MM.1S (cell line): ENCODE measurements around the gene KCNK4.

Experiments
- DNase-seq: peaks from one replicate; pipeline ENCODE4 v3.0.0-alpha.2; 2015
- H2AFZ ChIP-seq: fragments of 300-600 bp; sonication (generic); 2 replicates; pipeline ENCODE4 v1.6.0; 2016; ENCODE audit warnings: antibody characterized with exemption, low read length
- H3F3A ChIP-seq: fragments of 300-600 bp; sonication (generic); 2 replicates; pipeline ENCODE4 v1.6.1; 2016; ENCODE audit warnings: mild to moderate bottlenecking, antibody characterized with exemption, low read length, moderate library complexity, mixed read lengths; ENCODE audit not compliant: insufficient read depth
- H3K27ac ChIP-seq: fragments of 300-600 bp; sonication (generic); 2 replicates; pipeline ENCODE4 v1.5.1; 2016; ENCODE audit warnings: mild to moderate bottlenecking, low read length
- H3K27me3 ChIP-seq: fragments of 300-600 bp; sonication (generic); replicated peaks from 2 replicates; pipeline ENCODE4 v1.6.0; 2016; ENCODE audit warnings: low read length; ENCODE audit not compliant: insufficient read depth
- H3K36me3 ChIP-seq: fragments of 300-600 bp; sonication (generic); replicated peaks from 2 replicates; pipeline ENCODE4 v1.6.1; 2016; ENCODE audit warnings: mild to moderate bottlenecking, low read length, mixed read lengths; ENCODE audit not compliant: insufficient read depth
- H3K4me1 ChIP-seq: fragments of 300-600 bp; sonication (generic); 2 replicates; pipeline ENCODE4 v1.6.1; 2016; ENCODE audit warnings: low read length, mixed read lengths
- H3K4me2 ChIP-seq: fragments of 300-600 bp; sonication (generic); 2 replicates; pipeline ENCODE4 v1.6.0; 2016; ENCODE audit warnings: low read depth, low read length
- H3K4me3 ChIP-seq: fragments of 300-600 bp; sonication (generic); 2 replicates; pipeline ENCODE4 v1.5.1; 2016; ENCODE audit warnings: low read length, mixed read lengths
- H3K79me2 ChIP-seq: fragments of 300-600 bp; sonication (generic); 2 replicates; pipeline ENCODE4 v1.6.1; 2016; ENCODE audit warnings: mixed run types, low read length, mixed read lengths
- H3K9ac ChIP-seq: fragments of 300-600 bp; sonication (generic); 2 replicates; pipeline ENCODE4 v1.6.1; 2016; ENCODE audit warnings: low read length, mixed read lengths
- H3K9me2 ChIP-seq: fragments of 300-600 bp; sonication (generic); replicated peaks from 2 replicates; pipeline ENCODE4 v1.6.1; 2016; ENCODE audit warnings: mild to moderate bottlenecking, low read length, mixed read lengths; ENCODE audit not compliant: insufficient read depth
- H3K9me3 ChIP-seq: fragments of 300-600 bp; sonication (generic); replicated peaks from 2 replicates; pipeline ENCODE4 v1.6.1; 2016; ENCODE audit warnings: mild to moderate bottlenecking, low read length, mixed read lengths; ENCODE audit not compliant: insufficient read depth
- H4K20me1 ChIP-seq: fragments of 300-600 bp; sonication (generic); 2 replicates; pipeline ENCODE4 v1.6.1; 2016; ENCODE audit warnings: mild to moderate bottlenecking, low read length, moderate library complexity, mixed read lengths; ENCODE audit not compliant: insufficient read depth
- CTCF ChIP-seq: fragments of 300-600 bp; sonication (generic); IDR thresholded peaks from 2 replicates; pipeline ENCODE4 v1.5.1; 2016; ENCODE audit warnings: antibody characterized with exemption, low read length, mixed read lengths
- EZH2 ChIP-seq: fragments of 300-600 bp; sonication (generic); optimal IDR thresholded peaks from 2 replicates; pipeline ENCODE3; 2017; ENCODE audit warnings: low read depth, mild to moderate bottlenecking, antibody characterized with exemption, low read length, mixed read lengths
- EZH2phosphoT487 ChIP-seq: fragments of 300-600 bp; sonication (generic); IDR thresholded peaks from 2 replicates; pipeline ENCODE4 v1.6.1; 2018; ENCODE audit warnings: antibody characterized with exemption, low read length

The KCNK4 gene

GRCh38 chr11:64338716-64339115, 47.6 kb downstream of the KCNK4 start:
- H3K4me3 ChIP-seq: no peak overlapping the region
- DNase-seq: no peak
- H3K79me2 ChIP-seq: peaks cover 36% of the 10 kb centered on the region
- H3K36me3 ChIP-seq: no peaks in the 10 kb centered on the region
- H3K27ac ChIP-seq: no peak overlapping the region
- H3K27me3 ChIP-seq: no peaks in the 10 kb centered on the region
- no peak overlapping the region for H2AFZ ChIP-seq
- peaks cover 7% of the 10 kb centered on the region for H3K4me1 ChIP-seq
- peak overlapping the region; percentile 94; the same call in 1 of the 2 replicates for H3K4me2 ChIP-seq
- TF ChIP-seq CTCF (no peak), EZH2 (no peak), EZH2phosphoT487 (no peak)
- no peaks in the 10 kb centered on the region for H4K20me1 ChIP-seq
- H3K9me2 ChIP-seq: no peaks in the 10 kb centered on the region
- H3K9me3 ChIP-seq: no peaks in the 10 kb centered on the region
- H3K9ac ChIP-seq: no peak overlapping the region
- peaks cover 9% of the 10 kb centered on the region for H3F3A ChIP-seq

- H3K9me3 ChIP-seq: no peaks in the 10 kb centered on the region
- no peaks in the 10 kb centered on the region for H3K27me3 ChIP-seq
- peaks cover 7% of the 10 kb centered on the region for H3K4me1 ChIP-seq
- H3K36me3 ChIP-seq: no peaks in the 10 kb centered on the region
- H3K27ac ChIP-seq: peak overlapping the region; percentile 53; the same call in 1 of the 2 replicates
- no peaks in the 10 kb centered on the region for H4K20me1 ChIP-seq
- H3F3A ChIP-seq: peaks cover 9% of the 10 kb centered on the region
- peaks cover 37% of the 10 kb centered on the region for H3K79me2 ChIP-seq
- H3K4me2 ChIP-seq: peak overlapping the region; percentile 94
- peak overlapping the region; percentile 80 for H2AFZ ChIP-seq
- peak overlapping the region; percentile 85 for H3K4me3 ChIP-seq
- DNase-seq: no peak
- H3K9me2 ChIP-seq: no peaks in the 10 kb centered on the region
- H3K9ac ChIP-seq: peak overlapping the region; percentile 78
- TF ChIP-seq EZH2phosphoT487 (no peak), CTCF (no peak), EZH2 (no peak)
These were observed 48.2 kb downstream of the KCNK4 start for GRCh38 chr11:64339286-64339685.

- Histone ChIP-seq H3K27ac (peak within 1 kb of the TSS; percentile 53; the same call in 1 of the 2 replicates), H3K4me2 (peak within 1 kb of the TSS; percentile 94)
These were observed 48.8 kb downstream of the KCNK4 start, which contains the start of gene CCDC88B for GRCh38 chr11:64339754-64340408. Gene CCDC88B, plus strand, starts transcription at chr11:64340204. Its CDS starts 63 bp downstream, at chr11:64340267.

More at GRCh38 chr11:64339754-64340408, 48.8 kb downstream of the KCNK4 start, which contains the start of gene CCDC88B:
- Histone ChIP-seq H3K4me3 (peak within 1 kb of the TSS; percentile 85), H3K9ac (peak within 1 kb of the TSS; percentile 78), H4K20me1 (no peaks in the 10 kb centered on the region), H3K79me2 (peaks cover 39% of the 10 kb centered on the region), H3F3A (peaks cover 9% of the 10 kb centered on the region), H3K27me3 (no peaks in the 10 kb centered on the region), H3K9me2 (no peaks in the 10 kb centered on the region), H3K36me3 (no peaks in the 10 kb centered on the region), H3K9me3 (no peaks in the 10 kb centered on the region), H2AFZ (peak within 1 kb of the TSS; percentile 80), H3K4me1 (peaks cover 7% of the 10 kb centered on the region)
- peak; percentile 84 for DNase-seq
- no peak for TF ChIP-seq EZH2phosphoT487
- TF ChIP-seq EZH2: no peak
- TF ChIP-seq CTCF: no peak
